ENCODE data around the gene SLCO6A1. TPM values are rescaled to one million over a fixed set of nuclear protein-coding genes. Genes with fewer than 3 reads are reported as not detected.

The SLCO6A1 gene
- total RNA-seq, 2 experiments from 2014 or later: not detected

DNA sequence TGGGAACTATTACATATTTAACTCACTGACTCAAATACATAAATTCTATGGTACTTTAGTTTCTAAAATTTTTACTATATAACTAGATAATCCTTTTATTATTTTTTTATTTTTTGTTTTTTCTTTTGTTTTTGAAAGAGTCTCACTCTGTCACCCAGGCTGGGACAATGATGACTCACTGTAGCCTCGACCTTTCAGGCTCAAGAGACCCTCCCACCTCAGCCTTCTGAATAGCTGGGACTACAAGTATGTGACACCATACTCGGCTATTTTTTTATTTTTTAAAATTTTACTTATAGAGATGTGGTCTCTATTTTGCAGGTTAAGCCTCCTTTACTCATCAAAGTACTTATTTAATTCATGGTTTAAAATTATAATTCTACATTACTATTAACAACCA is 110.6 kb downstream of the SLCO6A1 start:
- Histone ChIP-seq H3K36me3 (ENCODE audit: insufficient read depth, low read length) (no peaks in the 10 kb centered on the region), H3K4me3 (ENCODE audit: low read depth, low read length, poor library complexity, severe bottlenecking) (no peak overlapping the region), H3K9me3 (ENCODE audit: low read length) (no peaks in the 10 kb centered on the region), H3K4me1 (ENCODE audit: insufficient read depth, low read length, poor library complexity, severe bottlenecking) (no peaks in the 10 kb centered on the region), H2AFZ (ENCODE audit: low read length) (no peak overlapping the region), H4K20me1 (ENCODE audit: insufficient read depth, low read length) (no peaks in the 10 kb centered on the region), H3K27ac (ENCODE audit: low read depth, low read length, poor library complexity, severe bottlenecking) (no peak overlapping the region), H3K9me2 (ENCODE audit: insufficient read depth, low read length) (no peaks in the 10 kb centered on the region), H3K79me2 (ENCODE audit: insufficient read depth, low read depth, low read length) (no peaks in the 10 kb centered on the region), H3K4me2 (ENCODE audit: low read length) (no peak overlapping the region)
- intact Hi-C loops (cut with micrococcal nuclease; ENCODE audit: unreplicated experiment): no loop called here
- POLR2A ChIA-PET: no interaction called here
- TF ChIP-seq EZH2phosphoT487 (IDR thresholded peaks at IDR 0.05; ENCODE audit: borderline replicate concordance, low read depth, low read length): no peak
- DNase-seq (ENCODE audit: low spot score): no peak
- CTCF ChIA-PET (ENCODE audit: unreplicated experiment): no interaction called here
- BruUV-seq (replicated peaks): no TSS peak

GRCh38 chr5:102385365-102385764 is 113.4 kb downstream of the SLCO6A1 start:
- H3K4me2 ChIP-seq (ENCODE audit: low read length): no peak overlapping the region
- no peaks in the 10 kb centered on the region for H3K9me3 ChIP-seq (ENCODE audit: low read length)
- no peak overlapping the region for H2AFZ ChIP-seq (ENCODE audit: low read length)
- no peaks in the 10 kb centered on the region for H3K36me3 ChIP-seq (ENCODE audit: insufficient read depth, low read length)
- H3K4me1 ChIP-seq (ENCODE audit: insufficient read depth, low read length, poor library complexity, severe bottlenecking): no peaks in the 10 kb centered on the region
- POLR2A ChIA-PET: interaction anchor here (0.7 kb wide), 1 partner anchor 657 kb away, joined by 6 read pairs; no protein-coding TSS in a partner anchor
- no peaks in the 10 kb centered on the region for H3K79me2 ChIP-seq (ENCODE audit: insufficient read depth, low read depth, low read length)
- H3K27ac ChIP-seq (ENCODE audit: low read depth, low read length, poor library complexity, severe bottlenecking): no peak overlapping the region
- DNase-seq (ENCODE audit: low spot score): no peak
- H4K20me1 ChIP-seq (ENCODE audit: insufficient read depth, low read length): no peaks in the 10 kb centered on the region
- no TSS peak for BruUV-seq (replicated peaks)
- TF ChIP-seq CTCF (conservative IDR thresholded peaks at IDR 0.05; ENCODE audit: low read length): no peak
- TF ChIP-seq EZH2phosphoT487 (IDR thresholded peaks at IDR 0.05; ENCODE audit: borderline replicate concordance, low read depth, low read length): no peak
- H3K4me3 ChIP-seq (ENCODE audit: low read depth, low read length, poor library complexity, severe bottlenecking): no peak overlapping the region
- intact Hi-C loops (cut with micrococcal nuclease; ENCODE audit: unreplicated experiment): no loop called here
- CTCF ChIA-PET (ENCODE audit: unreplicated experiment): no interaction called here
- H3K9me2 ChIP-seq (ENCODE audit: insufficient read depth, low read length): no peaks in the 10 kb centered on the region

GRCh38 chr5:102380174-102380573 is 118.6 kb downstream of the SLCO6A1 start:
- intact Hi-C loops (cut with micrococcal nuclease; ENCODE audit: unreplicated experiment): no loop called here
- no peaks in the 10 kb centered on the region for H3K9me2 ChIP-seq (ENCODE audit: insufficient read depth, low read length)
- H3K4me1 ChIP-seq (ENCODE audit: insufficient read depth, low read length, poor library complexity, severe bottlenecking): no peaks in the 10 kb centered on the region
- ChIA-PET POLR2A (no interaction called here), CTCF (ENCODE audit: unreplicated experiment) (no interaction called here)
- H3K9me3 ChIP-seq (ENCODE audit: low read length): no peaks in the 10 kb centered on the region
- BruUV-seq (replicated peaks): no TSS peak
- no peaks in the 10 kb centered on the region for H3K79me2 ChIP-seq (ENCODE audit: insufficient read depth, low read depth, low read length)
- H3K4me2 ChIP-seq (ENCODE audit: low read length): no peak overlapping the region
- DNase-seq (ENCODE audit: low spot score): no peak
- no peak overlapping the region for H2AFZ ChIP-seq (ENCODE audit: low read length)
- TF ChIP-seq EZH2phosphoT487 (IDR thresholded peaks at IDR 0.05; ENCODE audit: borderline replicate concordance, low read depth, low read length) (no peak), CTCF (conservative IDR thresholded peaks at IDR 0.05; ENCODE audit: low read length) (no peak)
- H3K4me3 ChIP-seq (ENCODE audit: low read depth, low read length, poor library complexity, severe bottlenecking): no peak overlapping the region
- no peak overlapping the region for H3K27ac ChIP-seq (ENCODE audit: low read depth, low read length, poor library complexity, severe bottlenecking)
- H4K20me1 ChIP-seq (ENCODE audit: insufficient read depth, low read length): no peaks in the 10 kb centered on the region
- H3K36me3 ChIP-seq (ENCODE audit: insufficient read depth, low read length): no peaks in the 10 kb centered on the region

Data from OCI-LY7 (cell line).